GM12878 (cell line): ENCODE data around the gene CLEC17A. TPM values are rescaled to one million over a fixed set of nuclear protein-coding genes. Genes with fewer than 3 reads are reported as not detected.

Experiments
- ATAC-seq: fragments of 200-7000 bp; cut with Tn5 transposase; 3 replicates; pipeline ENCODE4 v1.9.1; 2020; ENCODE audit warnings: mild to moderate bottlenecking, moderate library complexity
- BruUV-seq: library from RNA; stranded (reverse); fragments of 400-500 nt; replicated peaks from 2 replicates; lab custom pipeline; 2021; lab: Mats Ljungman, UMichigan
- CTCF ChIA-PET: fragments of 300-600 bp; sonication (Branson Sonifier 250); formaldehyde crosslinking; extraction: SDS; loops from one replicate; lab custom pipeline; 2021; ENCODE audit warnings: inconsistent platforms; lab: Yijun Ruan, JAX
- POLR2A ChIA-PET: fragments of 350-600 bp; formaldehyde crosslinking; extraction: SDS; loops from one replicate; lab custom pipeline; 2021; ENCODE audit warnings: inconsistent platforms; lab: Charles Lee
- RAD21 ChIA-PET: fragments of 300-600 bp; sonication (Branson Sonifier 250); formaldehyde crosslinking; loops from one replicate; lab custom pipeline; 2023; ENCODE audit warnings: antibody characterized with exemption; ENCODE audit not compliant: unreplicated experiment; lab: Charles Lee
- SMC1A ChIA-PET: fragments of 300-600 bp; sonication (Branson Sonifier 250); formaldehyde crosslinking; loops from one replicate; lab custom pipeline; 2023; ENCODE audit not compliant: unreplicated experiment, uncharacterized antibody; lab: Charles Lee
- DNase-seq: peaks from one replicate; pipeline ENCODE4 v3.0.0-alpha.2; 2011; ENCODE audit warnings: low read depth, low spot score
- FAIRE-seq: peaks from 3 replicates; lab custom pipeline; 2011; peaks lifted over from hg19 to GRCh38; lab: Jason Lieb, UNC
- H2AFZ ChIP-seq: 2 replicates; pipeline ENCODE4 v1.6.0; 2011; ENCODE audit warnings: low read depth, low read length, control low read depth; ENCODE audit not compliant: control insufficient read depth
- H3K27ac ChIP-seq: 2 replicates; pipeline ENCODE4 v1.5.1; 2011; ENCODE audit warnings: control low read depth; ENCODE audit not compliant: control insufficient read depth, insufficient read depth
- H3K27me3 ChIP-seq, 2 experiments: replicated peaks in 1 of 2; 2 replicates each; pipeline versions ENCODE4 v1.6.0 to v1.6.1; 2011; ENCODE audit warnings: low read length in 1 of 2; ENCODE audit not compliant: control insufficient read depth in 2 of 2, insufficient read depth in 2 of 2
- H3K36me3 ChIP-seq, 2 experiments: 2 replicates each; pipeline ENCODE4 v1.5.1; 2011; ENCODE audit warnings: low read length in 1 of 2; ENCODE audit not compliant: control insufficient read depth in 2 of 2, insufficient read depth in 2 of 2
- H3K4me1 ChIP-seq: 2 replicates; pipeline ENCODE4 v1.6.1; 2011; ENCODE audit warnings: mild to moderate bottlenecking, low read length, moderate library complexity, mixed read lengths; ENCODE audit not compliant: control insufficient read depth, insufficient read depth
- H3K4me2 ChIP-seq: 2 replicates; pipeline ENCODE4 v1.6.0; 2011; ENCODE audit warnings: control low read depth; ENCODE audit not compliant: control insufficient read depth, insufficient read depth
- H3K4me3 ChIP-seq: fragments of 200-600 bp; sonication (generic); 2 replicates; pipeline ENCODE4 v1.5.1; 2016
- H3K79me2 ChIP-seq: 2 replicates; pipeline ENCODE4 v1.6.0; 2011; ENCODE audit warnings: low read length; ENCODE audit not compliant: control insufficient read depth, insufficient read depth
- H3K9ac ChIP-seq: 2 replicates; pipeline ENCODE4 v1.8.0; 2011; ENCODE audit warnings: low read length, control low read depth, mixed read lengths; ENCODE audit not compliant: control insufficient read depth, insufficient read depth
- H3K9me3 ChIP-seq: replicated peaks from 3 replicates; pipeline ENCODE4 v1.5.1; 2011; ENCODE audit warnings: mild to moderate bottlenecking, low read length; ENCODE audit not compliant: control insufficient read depth, insufficient read depth
- H4K20me1 ChIP-seq: 2 replicates; pipeline ENCODE4 v1.6.0; 2011; ENCODE audit not compliant: control insufficient read depth, insufficient read depth
- BHLHE40 ChIP-seq, 2 experiments: fragments of 450-650 bp in 1 of 2; IDR thresholded peaks; 2 replicates each; pipeline ENCODE4 v1.6.1; 2011 to 2017; ENCODE audit warnings: low read depth in 2 of 2, borderline replicate concordance in 1 of 2, improper control_type of control experiment in 1 of 2, low read length in 1 of 2, mild to moderate bottlenecking in 1 of 2
- CBX5 ChIP-seq: sonication (generic); IDR thresholded peaks from 2 replicates; pipeline ENCODE4 v1.6.1; 2016; ENCODE audit warnings: low read depth, moderate library complexity, mild to moderate bottlenecking, inconsistent platforms
- DPF2 ChIP-seq: fragments of 450-650 bp; IDR thresholded peaks from 2 replicates; pipeline ENCODE4 v1.6.1; 2017; ENCODE audit warnings: mild to moderate bottlenecking
- E2F8 ChIP-seq: fragments of 450-650 bp; IDR thresholded peaks from 2 replicates; pipeline ENCODE4 v1.6.1; 2018; ENCODE audit warnings: mild to moderate bottlenecking, low read depth, moderate library complexity; ENCODE audit not compliant: partially characterized antibody
- EGR1 ChIP-seq, 2 experiments: IDR thresholded peaks; 1 replicate in 1 of 2; 2 replicates in 1 of 2; pipeline ENCODE4 v1.6.1; 2011 to 2012; ENCODE audit warnings: low read depth in 2 of 2, low read length in 2 of 2, borderline replicate concordance in 1 of 2, mild to moderate bottlenecking in 1 of 2, moderate library complexity in 1 of 2
- MLLT1 ChIP-seq: fragments of 450-650 bp; IDR thresholded peaks from 2 replicates; pipeline ENCODE4 v1.6.1; 2016; ENCODE audit warnings: mild to moderate bottlenecking
- NR2F1 ChIP-seq: fragments of 450-650 bp; conservative IDR thresholded peaks from 2 replicates; pipeline ENCODE4 v1.6.1; 2017; ENCODE audit warnings: mild to moderate bottlenecking
- RUNX3 ChIP-seq: IDR thresholded peaks from 2 replicates; pipeline ENCODE4 v1.6.1; 2012; ENCODE audit warnings: low read length, inconsistent platforms
- SMAD5 ChIP-seq: IDR thresholded peaks from 2 replicates; pipeline ENCODE4 v1.6.1; 2016; ENCODE audit warnings: antibody characterized with exemption, low read depth
- TARDBP ChIP-seq: IDR thresholded peaks from 2 replicates; pipeline ENCODE4 v1.6.1; 2016; ENCODE audit warnings: borderline replicate concordance
- ZNF217 ChIP-seq: fragments of 450-650 bp; IDR thresholded peaks from 2 replicates; pipeline ENCODE4 v1.6.1; 2017; ENCODE audit warnings: antibody characterized with exemption, mild to moderate bottlenecking
- WGBS: methylation state at CpG from one replicate; pipeline ENCODE4 v1.1.6; 2016; ENCODE audit warnings: low lambda C conversion rate; ENCODE audit not compliant: insufficient replicate concordance, insufficient coverage; ENCODE audit errors: missing lambda C conversion rate; 5-methylcytosine and 5-hydroxymethylcytosine counted together
- in situ Hi-C: fragments of 300-500 bp; cut with MboI; formaldehyde crosslinking; loops from 9 replicates; pipeline ENCODE4 v1.14.3; 2018; ENCODE audit warnings: mixed read lengths
- intact Hi-C: fragments of 100-400 bp; cut with micrococcal nuclease; formaldehyde crosslinking; loops from one replicate; pipeline ENCODE4 v1.14.2; 2022; ENCODE audit not compliant: unreplicated experiment
- polyA plus RNA-seq, 11 experiments: library from polyadenylated mRNA; depleted of rRNA in 4 of 11; unstranded in 6 of 11; stranded (reverse) in 5 of 11; fragments of >200 nt; fragmentation: Nextera tagmentation in 4 of 11; fragmentation: Illumina TruSeq in 1 of 11; extraction: Ambion mirVana in 4 of 11; extraction: Trizol in 1 of 11; gene quantifications; 1 replicate in 1 of 11; 2 replicates in 10 of 11; pipeline versions ENCODE4 v1.2.1 to v1.2.3, GENCODE V29; 2011 to 2016; ENCODE audit warnings: inconsistent platforms in 2 of 11, missing spikeins in 2 of 11, low read depth in 1 of 11
- total RNA-seq, 4 experiments: library from RNA; depleted of rRNA in 3 of 4; stranded (reverse); fragments of >200 nt in 3 of 4; fragmentation: Illumina TruSeq in 1 of 4; extraction: Trizol in 1 of 4; gene quantifications; 2 replicates each; pipeline versions ENCODE4 v1.2.1 to v1.2.3, GENCODE V29; 2013 to 2021

The CLEC17A gene
- total and polyA plus RNA-seq, 10 of the 15 experiments (the other 5 are each of a cell fraction or from before 2014, with no cell fraction given), result 12.9 to 131 (median 97.3) TPM

GRCh38 chr19:14654786-14655560, 72.1 kb downstream of the CLEC17A start:
- H3K79me2 ChIP-seq, result no peaks in the 10 kb centered on the region
- POLR2A ChIA-PET, result interaction anchor here (0.6 kb wide), 1 partner anchor 21 kb away, joined by 5 read pairs; no protein-coding TSS in a partner anchor
- TF ChIP-seq EGR1 (IDR thresholded peaks at IDR 0.05; ENCODE audit: borderline replicate concordance in 1 of 2, low read depth in 2 of 2, low read length in 2 of 2), result no peak
- TF ChIP-seq ZNF217, result no peak
- TF ChIP-seq MLLT1, result no peak
- TF ChIP-seq RUNX3, result no peak
- no peak for TF ChIP-seq DPF2
- no peak for TF ChIP-seq CBX5
- no peak for TF ChIP-seq SMAD5
- TF ChIP-seq NR2F1, result no peak
- TF ChIP-seq E2F8, result no peak
- TF ChIP-seq BHLHE40 (IDR thresholded peaks at IDR 0.05; ENCODE audit: borderline replicate concordance in 1 of 2, low read depth in 2 of 2, low read length in 1 of 2), result no peak
- TF ChIP-seq TARDBP, result no peak
- FAIRE-seq (no peak), ATAC-seq (no peak), DNase-seq (no peak)
- H4K20me1 ChIP-seq, result no peaks in the 10 kb centered on the region
- H2AFZ ChIP-seq, result no peak overlapping the region
- CTCF ChIA-PET, result interaction anchor here (1.1 kb wide), 2 partner anchors 81 to 98 kb away, joined by 3 read pairs; no protein-coding TSS in a partner anchor
- no peaks in the 10 kb centered on the region for H3K9me3 ChIP-seq
- no peak overlapping the region for H3K4me3 ChIP-seq
- H3K4me1 ChIP-seq, result no peaks in the 10 kb centered on the region
- RAD21 ChIA-PET, result interaction anchor here (1.3 kb wide), 1 partner anchor 10 kb away, joined by 3 read pairs; no protein-coding TSS in a partner anchor
- H3K4me2 ChIP-seq, result no peak overlapping the region
- intact Hi-C loops (no loop called here), in situ Hi-C loops (no loop called here)
- H3K36me3 ChIP-seq, result no peaks in the 10 kb centered on the region
- H3K27me3 ChIP-seq, result no peaks in the 10 kb centered on the region; a peak in 1 of 4 replicates
- WGBS, result 17% methylated on average over 7 of the region's 7 CpGs
- H3K27ac ChIP-seq, result no peak overlapping the region
- no peak overlapping the region for H3K9ac ChIP-seq
- BruUV-seq, result no TSS peak
- SMC1A ChIA-PET, result interaction anchor here (1.2 kb wide), 1 partner anchor 16 kb away, joined by 3 read pairs; no protein-coding TSS in a partner anchor
